Epithelial cell of esophagus (primary cell): ENCODE data around the gene CARMIL1.
A peak's percentile ranks its signal among the peaks of the same experiment; 100 is the strongest.
"Not testable (repeated sequence)": the region's sequence is repeated elsewhere in the genome, so short reads cannot be mapped to it uniquely, and the experiment has no call there.

ENCODE experiments used
- DNase-seq: peaks from one replicate; pipeline ENCODE4 v3.0.0; 2010; ENCODE audit warnings: low read depth
- H3K4me3 ChIP-seq: 2 replicates; pipeline ENCODE4 v1.5.1; 2011; ENCODE audit warnings: mild to moderate bottlenecking, low read length, control low read depth
- CTCF ChIP-seq: IDR thresholded peaks from 2 replicates; pipeline ENCODE4 v1.5.1; 2011; ENCODE audit warnings: low read depth, mild to moderate bottlenecking, low read length, control low read depth, inconsistent platforms; ENCODE audit not compliant: insufficient read depth; ENCODE audit errors: missing control alignments

Gene CARMIL1

GRCh38 chr6:25295651-25296050 is 16.5 kb downstream of the CARMIL1 start:
- DNase-seq: peak; percentile 22
- TF ChIP-seq CTCF: no peak
- H3K4me3 ChIP-seq: no peak overlapping the region

DNA sequence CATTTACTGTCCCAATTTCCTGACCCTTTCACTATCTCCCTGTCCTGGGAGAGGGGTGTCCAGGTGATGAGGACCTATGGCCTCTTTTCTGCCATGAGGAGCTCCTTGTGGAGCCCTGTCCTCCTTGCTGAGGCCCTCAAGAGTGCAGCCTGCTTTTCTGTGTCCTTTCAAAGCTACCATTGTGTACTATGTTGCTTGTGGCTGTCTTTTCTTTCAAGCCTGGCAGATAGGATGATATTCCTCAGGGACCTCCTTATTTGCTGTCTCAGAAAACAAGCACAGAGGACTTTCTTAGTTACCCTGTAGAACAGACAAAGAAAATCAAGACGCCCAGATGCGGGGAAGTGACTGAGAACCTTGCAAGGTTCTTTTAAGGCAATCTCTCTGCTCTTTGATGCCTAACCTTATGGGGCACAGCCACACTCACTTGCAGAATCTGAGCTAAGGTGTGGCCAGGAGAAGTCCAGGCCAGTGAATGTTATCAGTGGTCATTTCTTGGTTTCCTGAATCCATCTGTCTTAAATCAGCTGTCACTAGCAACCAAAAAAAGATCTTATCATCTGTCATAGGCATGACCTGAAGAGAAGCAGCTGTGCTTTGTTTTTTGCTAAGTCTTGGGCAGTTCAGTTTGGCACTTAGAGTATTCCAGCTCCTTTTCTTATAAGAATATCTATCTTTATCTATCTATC is 17.2 kb downstream of the CARMIL1 start:
- TF ChIP-seq CTCF: no peak
- no peak for DNase-seq
- no peak overlapping the region for H3K4me3 ChIP-seq

DNA sequence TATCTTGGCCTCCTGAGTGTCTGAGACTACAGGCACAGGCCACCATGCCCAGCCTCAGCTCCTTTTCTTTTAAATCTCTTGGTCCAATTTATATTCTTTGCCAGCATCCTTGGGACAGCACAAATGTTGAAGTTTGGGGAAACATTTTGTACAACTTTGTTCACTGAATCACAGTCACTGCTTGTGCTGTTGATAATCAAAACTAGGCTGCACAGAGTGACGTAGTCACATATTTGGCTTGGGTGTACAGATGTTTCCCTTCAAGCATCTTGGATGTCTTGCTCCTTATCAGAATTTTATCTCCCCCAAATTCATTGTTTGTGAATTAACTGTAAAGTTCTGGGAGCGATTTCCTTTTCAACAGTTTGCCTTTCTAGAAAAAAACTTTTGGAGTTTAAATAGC is 17.9 kb downstream of the CARMIL1 start:
- H3K4me3 ChIP-seq: no peak overlapping the region
- no peak for TF ChIP-seq CTCF
- DNase-seq: no peak

DNA sequence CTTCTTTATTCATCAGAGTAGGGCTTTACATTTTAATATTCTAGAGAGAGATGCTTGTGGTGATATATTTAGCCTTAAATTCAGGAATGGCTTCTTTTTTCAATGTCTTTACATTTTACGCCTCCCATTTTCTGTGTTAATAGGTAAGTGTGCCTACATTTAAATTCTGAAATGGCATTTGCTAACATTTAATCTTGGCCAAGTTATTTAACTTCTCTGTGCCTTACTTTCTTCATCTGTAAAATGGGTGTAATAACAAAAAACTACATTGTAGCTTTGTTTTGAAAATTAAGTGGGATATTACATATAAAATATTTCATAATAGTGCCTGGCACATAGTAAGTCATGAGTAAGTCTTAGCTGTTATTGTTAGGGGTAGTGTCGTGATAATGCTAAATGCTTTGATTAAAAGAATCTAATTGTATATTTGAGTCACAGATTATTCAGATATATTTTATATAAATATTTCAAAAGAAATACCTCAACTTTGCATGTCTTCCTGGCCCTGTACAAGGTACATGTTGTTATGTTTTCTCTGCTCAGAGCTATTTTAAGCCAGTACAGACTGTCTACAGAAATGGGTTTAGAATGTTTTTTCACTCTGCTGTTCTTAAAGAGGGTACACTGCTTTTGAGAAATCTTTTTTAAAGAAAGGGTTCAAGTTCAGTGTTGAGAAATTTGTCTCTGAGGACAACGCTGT is 18.8 kb downstream of the CARMIL1 start:
- no peak for TF ChIP-seq CTCF
- no peak for DNase-seq
- H3K4me3 ChIP-seq: no peak overlapping the region

- DNase-seq, H3K4me3 ChIP-seq: not testable (repeated sequence)
Measured at GRCh38 chr6:25298523-25298865, 19.3 kb downstream of the CARMIL1 start.

GRCh38 chr6:25301362-25301761 is 22.2 kb downstream of the CARMIL1 start:
- H3K4me3 ChIP-seq: no peak overlapping the region
- no peak for TF ChIP-seq CTCF
- DNase-seq: no peak

DNA sequence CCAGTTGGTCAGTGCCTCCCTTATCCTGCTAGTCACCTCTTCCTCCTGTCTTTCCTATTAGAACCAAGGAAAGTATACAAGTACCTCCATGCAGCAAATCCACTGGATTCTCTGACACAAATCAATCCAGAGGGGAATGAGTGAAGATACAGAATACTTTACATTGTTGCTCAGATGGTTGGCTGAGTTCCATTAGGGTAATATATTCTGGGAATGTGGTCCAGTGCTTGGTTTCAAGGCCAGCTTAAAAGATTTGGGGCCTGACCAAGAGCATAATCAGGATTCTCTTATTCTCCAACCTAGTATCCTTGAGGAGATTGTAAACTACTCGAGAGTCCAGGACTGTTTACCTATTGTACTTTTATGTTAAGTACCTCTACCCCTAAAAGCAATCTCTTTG is 23.0 kb downstream of the CARMIL1 start:
- no peak for DNase-seq
- H3K4me3 ChIP-seq: no peak overlapping the region
- no peak for TF ChIP-seq CTCF
